T follicular helper cell (primary cell): Measurements from ENCODE around the gene GPR31.

Source experiments
- DNase-seq: peaks from one replicate; pipeline ENCODE4 v3.0.0-alpha.2; 2020; ENCODE audit warnings: low read depth

The GPR31 gene

GRCh38 chr6:167165858-167166471 is 8.2 kb upstream of the GPR31 start:
- no peak for DNase-seq

- no peak for DNase-seq
Observed at GRCh38 chr6:167164261-167164660, 6.5 kb upstream of the GPR31 start.

GRCh38 chr6:167163476-167164011 is 5.8 kb upstream of the GPR31 start:
- DNase-seq = no peak

- no peak for DNase-seq
Observed at GRCh38 chr6:167162591-167162990, 4.8 kb upstream of the GPR31 start.

- no peak for DNase-seq
Observed at GRCh38 chr6:167161851-167162467, 4.2 kb upstream of the GPR31 start.

GRCh38 chr6:167157414-167157813 is 366 bp downstream of the GPR31 start:
- DNase-seq = no peak

- no peak for DNase-seq
Observed at GRCh38 chr6:167154895-167155294, 2.9 kb downstream of the GPR31 start.

- no peak for DNase-seq
Observed at GRCh38 chr6:167154291-167154690, 3.5 kb downstream of the GPR31 start.

- DNase-seq = no peak
Observed at GRCh38 chr6:167153521-167153959, 4.2 kb downstream of the GPR31 start.

GRCh38 chr6:167152862-167153261 is 4.9 kb downstream of the GPR31 start:
- no peak for DNase-seq

GRCh38 chr6:167151648-167152047 is 6.1 kb downstream of the GPR31 start:
- DNase-seq = no peak

- no peak for DNase-seq
Observed at GRCh38 chr6:167150941-167151549, 6.7 kb downstream of the GPR31 start.

- no peak for DNase-seq
Observed at GRCh38 chr6:167148997-167149396, 8.8 kb downstream of the GPR31 start.

- DNase-seq = no peak
Observed at GRCh38 chr6:167148021-167148420, 9.8 kb downstream of the GPR31 start.

- DNase-seq = no peak
Observed at GRCh38 chr6:167146977-167147376, 10.8 kb downstream of the GPR31 start.

GRCh38 chr6:167146135-167146534 is 11.6 kb downstream of the GPR31 start:
- no peak for DNase-seq

GRCh38 chr6:167145461-167145860 is 12.3 kb downstream of the GPR31 start:
- no peak for DNase-seq

- no peak for DNase-seq
Observed at GRCh38 chr6:167143041-167143440, 14.7 kb downstream of the GPR31 start.

- no peak for DNase-seq
Observed at GRCh38 chr6:167142433-167142761, 15.4 kb downstream of the GPR31 start.

- DNase-seq = peak; percentile 45
Observed at GRCh38 chr6:167141667-167142432, 15.9 kb downstream of the GPR31 start.

- DNase-seq = no peak
Observed at GRCh38 chr6:167140589-167141474, 16.9 kb downstream of the GPR31 start.

- DNase-seq = no peak
Observed at GRCh38 chr6:167139761-167140160, 18.0 kb downstream of the GPR31 start.
